Measurements from ENCODE around the gene KIAA1549.

- TF ChIP-seq EZH2 (IDR thresholded peaks at IDR 0.05; ENCODE audit: low read length): no peak
- TF ChIP-seq, protein P1, sequence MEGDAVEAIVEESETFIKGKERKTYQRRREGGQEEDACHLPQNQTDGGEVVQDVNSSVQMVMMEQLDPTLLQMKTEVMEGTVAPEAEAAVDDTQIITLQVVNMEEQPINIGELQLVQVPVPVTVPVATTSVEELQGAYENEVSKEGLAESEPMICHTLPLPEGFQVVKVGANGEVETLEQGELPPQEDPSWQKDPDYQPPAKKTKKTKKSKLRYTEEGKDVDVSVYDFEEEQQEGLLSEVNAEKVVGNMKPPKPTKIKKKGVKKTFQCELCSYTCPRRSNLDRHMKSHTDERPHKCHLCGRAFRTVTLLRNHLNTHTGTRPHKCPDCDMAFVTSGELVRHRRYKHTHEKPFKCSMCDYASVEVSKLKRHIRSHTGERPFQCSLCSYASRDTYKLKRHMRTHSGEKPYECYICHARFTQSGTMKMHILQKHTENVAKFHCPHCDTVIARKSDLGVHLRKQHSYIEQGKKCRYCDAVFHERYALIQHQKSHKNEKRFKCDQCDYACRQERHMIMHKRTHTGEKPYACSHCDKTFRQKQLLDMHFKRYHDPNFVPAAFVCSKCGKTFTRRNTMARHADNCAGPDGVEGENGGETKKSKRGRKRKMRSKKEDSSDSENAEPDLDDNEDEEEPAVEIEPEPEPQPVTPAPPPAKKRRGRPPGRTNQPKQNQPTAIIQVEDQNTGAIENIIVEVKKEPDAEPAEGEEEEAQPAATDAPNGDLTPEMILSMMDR (optimal IDR thresholded peaks at IDR 0.05 in 1 of 3, IDR thresholded peaks at IDR 0.05 in 1 of 3, conservative IDR thresholded peaks at IDR 0.05 in 1 of 3; ENCODE audit: extremely low read depth in 1 of 3, insufficient read depth in 2 of 3, low read length in 3 of 3): no peak
These were observed 32.8 kb downstream of the KIAA1549 start for GRCh38 chr7:138948403-138948802.

Measured in keratinocyte (primary cell).